H9 (cell line): ENCODE measurements around the gene CCDC88A. TPM values are rescaled to one million over a fixed set of nuclear protein-coding genes. Genes with fewer than 3 reads are reported as not detected.

ENCODE experiments used
- DNase-seq: peaks from one replicate; pipeline ENCODE4 v3.0.0-alpha.2; 2017
- H2AFZ ChIP-seq: one replicate; pipeline ENCODE4 v1.6.1; 2013; ENCODE audit warnings: mild to moderate bottlenecking, low read length, control low read depth, moderate library complexity
- H2AK5ac ChIP-seq: 2 replicates; pipeline ENCODE4 v1.6.1; 2013; ENCODE audit warnings: low read length, control low read depth, mixed read lengths; ENCODE audit not compliant: insufficient read length
- H2BK120ac ChIP-seq: one replicate; pipeline ENCODE4 v1.6.1; 2013; ENCODE audit warnings: low read depth, mild to moderate bottlenecking, low read length, control low read depth, inconsistent platforms; ENCODE audit not compliant: poor library complexity, severe bottlenecking
- H2BK12ac ChIP-seq: 2 replicates; pipeline ENCODE4 v1.6.1; 2013; ENCODE audit warnings: low read length, control low read depth, mixed read lengths, low read depth; ENCODE audit not compliant: insufficient read length
- H2BK15ac ChIP-seq: 2 replicates; pipeline ENCODE4 v1.6.1; 2013; ENCODE audit warnings: low read depth, low read length, control low read depth
- H2BK20ac ChIP-seq: one replicate; pipeline ENCODE4 v1.6.1; 2013; ENCODE audit warnings: low read depth, mild to moderate bottlenecking, low read length, control low read depth, inconsistent platforms; ENCODE audit not compliant: poor library complexity, severe bottlenecking
- H2BK5ac ChIP-seq: 2 replicates; pipeline ENCODE4 v1.6.1; 2013; ENCODE audit warnings: low read length, control low read depth, mixed read lengths; ENCODE audit not compliant: insufficient read length
- H3K14ac ChIP-seq: 2 replicates; pipeline ENCODE4 v1.6.1; 2013; ENCODE audit warnings: low read length, control low read depth; ENCODE audit not compliant: insufficient read depth
- H3K18ac ChIP-seq: 2 replicates; pipeline ENCODE4 v1.6.1; 2013; ENCODE audit warnings: low read depth, mild to moderate bottlenecking, mixed read lengths, low read length, control low read depth; ENCODE audit not compliant: insufficient read length
- H3K23ac ChIP-seq: 2 replicates; pipeline ENCODE4 v1.6.1; 2013; ENCODE audit warnings: low read length, control low read depth, mixed read lengths, low read depth; ENCODE audit not compliant: insufficient read length
- H3K23me2 ChIP-seq: 2 replicates; pipeline ENCODE4 v1.6.1; 2013; ENCODE audit warnings: low read depth, mild to moderate bottlenecking, mixed read lengths, low read length, control low read depth; ENCODE audit not compliant: insufficient read length, poor library complexity, severe bottlenecking
- H3K27ac ChIP-seq: 2 replicates; pipeline ENCODE4 v1.5.1; 2013; ENCODE audit warnings: low read length, control low read depth, mixed read lengths, low read depth; ENCODE audit not compliant: insufficient read length
- H3K27me3 ChIP-seq: 2 replicates; pipeline ENCODE4 v1.6.1; 2013; ENCODE audit warnings: low read length, control low read depth, inconsistent platforms; ENCODE audit not compliant: insufficient read depth
- H3K4ac ChIP-seq: 2 replicates; pipeline ENCODE4 v1.6.1; 2013; ENCODE audit warnings: low read depth, mild to moderate bottlenecking, control low read depth, inconsistent platforms, low read length, moderate library complexity
- H3K4me1 ChIP-seq: 2 replicates; pipeline ENCODE4 v1.6.1; 2013; ENCODE audit warnings: low read length, control low read depth, inconsistent platforms; ENCODE audit not compliant: insufficient read depth
- H3K4me2 ChIP-seq: 2 replicates; pipeline ENCODE4 v1.6.1; 2013; ENCODE audit warnings: low read length, control low read depth, mixed read lengths; ENCODE audit not compliant: insufficient read length, insufficient read depth
- H3K56ac ChIP-seq: 2 replicates; pipeline ENCODE4 v1.6.1; 2013; ENCODE audit warnings: low read depth, mild to moderate bottlenecking, mixed read lengths, low read length, control low read depth; ENCODE audit not compliant: insufficient read length
- H3K79me1 ChIP-seq: 2 replicates; pipeline ENCODE4 v1.6.1; 2013; ENCODE audit warnings: low read depth, mild to moderate bottlenecking, moderate library complexity, low read length, control low read depth, inconsistent platforms; ENCODE audit not compliant: insufficient read depth, poor library complexity, severe bottlenecking
- H3K79me2 ChIP-seq: 2 replicates; pipeline ENCODE4 v1.6.1; 2013; ENCODE audit warnings: low read length, control low read depth, inconsistent platforms; ENCODE audit not compliant: insufficient read depth
- H3K9ac ChIP-seq: 2 replicates; pipeline ENCODE4 v1.6.1; 2013; ENCODE audit warnings: low read length, control low read depth, mixed read lengths; ENCODE audit not compliant: insufficient read length; ENCODE audit errors: extremely low read depth
- H3K9me3 ChIP-seq: one replicate; pipeline ENCODE4 v1.6.1; 2013; ENCODE audit warnings: low read depth, low read length, inconsistent platforms; ENCODE audit not compliant: control insufficient read depth
- H3T11ph ChIP-seq: one replicate; pipeline ENCODE4 v1.6.1; 2013; ENCODE audit warnings: mild to moderate bottlenecking, low read length, control low read depth, inconsistent platforms
- H4K20me1 ChIP-seq: one replicate; pipeline ENCODE4 v1.6.1; 2013; ENCODE audit not compliant: control insufficient read depth, insufficient read length, insufficient read depth
- H4K5ac ChIP-seq: 2 replicates; pipeline ENCODE4 v1.6.1; 2013; ENCODE audit warnings: low read depth, mild to moderate bottlenecking, mixed read lengths, low read length, control low read depth; ENCODE audit not compliant: insufficient read length
- H4K8ac ChIP-seq: replicated peaks from 2 replicates; pipeline ENCODE4 v1.6.1; 2013; ENCODE audit warnings: low read length, control low read depth, mixed read lengths, low read depth; ENCODE audit not compliant: insufficient read length
- H4K91ac ChIP-seq: 2 replicates; pipeline ENCODE4 v1.6.1; 2013; ENCODE audit warnings: low read depth, mild to moderate bottlenecking, moderate library complexity, mixed read lengths, low read length, control low read depth; ENCODE audit not compliant: insufficient read length
- H3K27ac Mint-ChIP-seq, 3 experiments: 2 replicates in 2 of 3; 3 replicates in 1 of 3; pipeline ENCODE4 v1.8.0; 2020 to 2021; ENCODE audit warnings: mixed read lengths in 3 of 3, mild to moderate bottlenecking in 1 of 3, moderate library complexity in 1 of 3
- H3K27me3 Mint-ChIP-seq: 2 replicates; pipeline ENCODE4 v1.8.0; 2021; ENCODE audit warnings: low read depth, mild to moderate bottlenecking, moderate library complexity, mixed read lengths
- H3K36me3 Mint-ChIP-seq, 3 experiments: 2 replicates in 2 of 3; 3 replicates in 1 of 3; pipeline ENCODE4 v1.8.0; 2020 to 2021; ENCODE audit warnings: low read depth in 3 of 3, mixed read lengths in 3 of 3; ENCODE audit not compliant: insufficient read depth in 1 of 3
- H3K4me1 Mint-ChIP-seq, 2 experiments: 2 replicates each; pipeline ENCODE4 v1.8.0; 2020; ENCODE audit warnings: mixed read lengths in 2 of 2
- H3K4me3 Mint-ChIP-seq, 2 experiments: 2 replicates in 1 of 2; 3 replicates in 1 of 2; pipeline ENCODE4 v1.8.0; 2020 to 2021; ENCODE audit warnings: mild to moderate bottlenecking in 2 of 2, mixed read lengths in 2 of 2, moderate library complexity in 1 of 2
- H3K9me3 Mint-ChIP-seq, 2 experiments: 2 replicates in 1 of 2; 3 replicates in 1 of 2; pipeline ENCODE4 v1.8.0; 2020; ENCODE audit warnings: mild to moderate bottlenecking in 2 of 2, mixed read lengths in 2 of 2, moderate library complexity in 1 of 2
- WGBS: extraction: QIAGEN DNeasy Blood & Tissue Kit; methylation state at CpG from one replicate; pipeline ENCODE4 v1.1.7; 2013; ENCODE audit warnings: missing lambda C conversion rate, low lambda C conversion rate, mixed read lengths; ENCODE audit not compliant: insufficient read length; ENCODE audit errors: extremely low coverage; 5-methylcytosine and 5-hydroxymethylcytosine counted together
- total RNA-seq: library from RNA; stranded (reverse); gene quantifications from 2 replicates; pipeline ENCODE4 v1.2.1, GENCODE V29; 2021
- TF ChIP-seq, protein P1 (sequence below): fragments of 200-600 bp; sonication (generic); conservative IDR thresholded peaks from 3 replicates; pipeline ENCODE4 v1.8.0; 2021; ENCODE audit warnings: antibody characterized with exemption, mild to moderate bottlenecking

The CCDC88A gene
- total RNA-seq, 1 experiment from 2014 or later = 91.8 TPM

DNA sequence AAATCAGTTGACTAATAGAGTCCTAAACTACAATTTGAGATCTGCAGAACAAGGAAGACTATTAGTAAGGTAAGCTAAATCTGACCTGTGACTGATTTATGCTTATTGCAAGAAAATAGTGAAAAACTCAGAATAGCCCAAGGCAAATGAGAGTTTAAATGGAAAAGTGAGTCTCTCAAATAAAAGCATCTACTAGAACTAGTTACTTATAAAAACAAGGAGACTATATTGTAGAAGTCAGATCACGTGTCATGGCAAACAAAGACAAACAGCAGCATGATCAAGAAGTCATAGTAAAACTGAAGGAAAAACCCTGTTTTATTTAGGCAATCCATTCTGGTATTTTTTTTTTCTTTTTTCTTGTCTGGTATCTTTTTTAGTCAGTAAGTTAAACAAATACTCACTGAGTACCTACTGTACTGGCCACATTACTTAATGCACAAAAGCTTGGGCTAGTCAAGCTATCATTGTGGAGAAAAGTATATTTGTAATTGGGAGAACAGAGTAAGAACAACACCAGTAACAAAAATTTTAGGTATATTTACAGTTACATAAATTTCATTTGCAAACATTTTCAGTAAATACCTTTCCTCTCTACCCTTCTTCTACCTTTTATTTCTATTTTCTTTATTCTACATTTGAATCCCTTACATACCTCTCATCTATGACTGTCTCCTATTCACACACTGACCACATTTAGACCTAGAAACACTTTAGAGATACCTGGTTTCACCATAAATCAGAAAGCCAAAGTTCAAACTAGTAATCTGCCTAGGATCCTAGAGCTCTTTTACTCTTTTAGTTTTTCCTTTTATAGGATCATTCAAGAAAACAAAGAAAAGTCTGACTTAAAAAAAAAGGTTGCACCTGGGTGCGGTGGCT lies 23.7 kb downstream of the CCDC88A start:
- H3K36me3 Mint-ChIP-seq = peaks cover 2 to 11% (median 4%) of the 10 kb centered on the region in 3 experiments; a peak in 6 of 7 replicates
- H3K27me3 Mint-ChIP-seq = no peaks in the 10 kb centered on the region
- Histone ChIP-seq H4K5ac (no peak overlapping the region), H4K20me1 (no peaks in the 10 kb centered on the region), H3K18ac (no peak overlapping the region), H4K8ac (no peak overlapping the region), H3K56ac (no peak overlapping the region), H3K79me2 (no peaks in the 10 kb centered on the region), H2BK20ac (no peak overlapping the region), H3K4ac (no peak overlapping the region), H3T11ph (no peak overlapping the region), H2BK12ac (no peak overlapping the region), H3K79me1 (no peaks in the 10 kb centered on the region), H3K27ac (no peak overlapping the region), H2AK5ac (no peak overlapping the region), H2AFZ (no peak overlapping the region), H3K9me3 (no peaks in the 10 kb centered on the region), H3K14ac (no peak overlapping the region), H3K4me1 (no peaks in the 10 kb centered on the region), H2BK15ac (no peak overlapping the region), H3K23me2 (no peaks in the 10 kb centered on the region), H3K9ac (no peak overlapping the region), H3K27me3 (no peaks in the 10 kb centered on the region), H4K91ac (no peak overlapping the region), H2BK5ac (no peak overlapping the region), H3K23ac (no peak overlapping the region), H3K4me2 (no peak overlapping the region), H2BK120ac (no peak overlapping the region)
- no CpG with 5 or more reads among the region's 2 CpGs for WGBS
- DNase-seq = no peak
- H3K9me3 Mint-ChIP-seq = no peaks in the 10 kb centered on the region; a peak in 1 of 5 replicates
- TF ChIP-seq, protein P1, sequence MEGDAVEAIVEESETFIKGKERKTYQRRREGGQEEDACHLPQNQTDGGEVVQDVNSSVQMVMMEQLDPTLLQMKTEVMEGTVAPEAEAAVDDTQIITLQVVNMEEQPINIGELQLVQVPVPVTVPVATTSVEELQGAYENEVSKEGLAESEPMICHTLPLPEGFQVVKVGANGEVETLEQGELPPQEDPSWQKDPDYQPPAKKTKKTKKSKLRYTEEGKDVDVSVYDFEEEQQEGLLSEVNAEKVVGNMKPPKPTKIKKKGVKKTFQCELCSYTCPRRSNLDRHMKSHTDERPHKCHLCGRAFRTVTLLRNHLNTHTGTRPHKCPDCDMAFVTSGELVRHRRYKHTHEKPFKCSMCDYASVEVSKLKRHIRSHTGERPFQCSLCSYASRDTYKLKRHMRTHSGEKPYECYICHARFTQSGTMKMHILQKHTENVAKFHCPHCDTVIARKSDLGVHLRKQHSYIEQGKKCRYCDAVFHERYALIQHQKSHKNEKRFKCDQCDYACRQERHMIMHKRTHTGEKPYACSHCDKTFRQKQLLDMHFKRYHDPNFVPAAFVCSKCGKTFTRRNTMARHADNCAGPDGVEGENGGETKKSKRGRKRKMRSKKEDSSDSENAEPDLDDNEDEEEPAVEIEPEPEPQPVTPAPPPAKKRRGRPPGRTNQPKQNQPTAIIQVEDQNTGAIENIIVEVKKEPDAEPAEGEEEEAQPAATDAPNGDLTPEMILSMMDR = no peak
- peak overlapping the region in 2 of 3 experiments; percentile 44 to 75; a peak in 3 of 7 replicates for H3K27ac Mint-ChIP-seq
- peaks cover 7 to 11% of the 10 kb centered on the region in 2 experiments for H3K4me1 Mint-ChIP-seq
- H3K4me3 Mint-ChIP-seq = no peak overlapping the region
